ENCODE measurements around the gene CD2AP.
A peak's percentile ranks its signal among the peaks of the same experiment; 100 is the strongest.
"Not testable (repeated sequence)": the region's sequence is repeated elsewhere in the genome, so short reads cannot be mapped to it uniquely, and the experiment has no call there.

CD2AP gene

DNA sequence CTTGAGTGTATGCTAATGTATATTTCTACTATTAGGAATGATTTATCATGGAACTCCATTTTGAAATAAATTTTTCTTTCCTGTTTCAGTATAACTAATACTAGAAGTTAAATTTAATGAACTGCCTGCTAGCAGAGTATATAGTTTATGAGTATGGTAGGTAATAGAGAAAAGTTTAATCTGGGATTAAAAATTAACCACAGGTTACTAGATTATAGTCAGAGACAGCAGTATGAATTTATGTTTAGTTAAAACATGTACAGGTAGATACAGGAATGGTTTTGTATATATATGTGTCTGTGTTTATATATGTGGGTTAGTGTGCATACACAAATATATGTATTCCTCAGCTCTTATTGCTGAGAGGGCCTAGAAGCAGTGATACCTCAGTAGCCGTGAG, 32.3 kb downstream of the CD2AP start:
- no peak for DNase-seq

DNA sequence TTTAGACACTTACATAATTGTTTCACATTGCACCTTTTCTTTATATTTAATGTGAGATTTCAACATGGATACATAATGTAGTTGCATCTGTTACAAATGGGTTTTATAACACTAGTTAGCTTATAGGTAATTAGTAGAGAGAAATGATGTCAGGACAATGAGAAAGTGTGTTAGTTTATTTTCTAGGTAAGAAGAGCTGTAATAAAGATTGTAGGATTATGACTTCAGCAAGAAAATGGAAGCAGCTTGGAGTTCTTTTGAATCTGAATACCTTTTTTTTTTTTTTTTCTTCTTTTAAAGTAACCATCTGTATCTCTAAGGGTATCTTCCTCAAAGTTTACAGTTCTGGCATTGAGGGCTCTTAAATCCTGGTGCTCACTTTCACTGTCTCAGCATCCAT, 35.3 kb downstream of the CD2AP start:
- no peak for DNase-seq

DNA sequence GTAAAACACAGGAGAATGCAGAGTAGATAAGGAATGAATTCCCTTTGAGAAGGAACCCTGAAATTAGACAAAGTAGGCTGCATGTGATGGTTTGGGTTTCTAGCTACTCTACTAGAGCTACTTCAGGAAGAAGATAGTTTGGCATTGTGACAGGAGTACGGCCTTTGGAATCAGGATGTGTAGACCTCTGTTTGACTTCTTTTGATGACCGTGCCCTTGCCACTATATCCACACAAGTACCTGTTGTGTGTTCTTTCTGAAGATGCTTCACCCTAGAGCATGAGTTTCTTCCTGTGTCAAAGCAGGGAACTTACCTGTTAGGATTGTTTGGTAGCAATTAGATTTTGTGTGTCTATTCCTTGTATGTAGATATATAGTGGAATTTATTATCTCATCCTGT, 41.7 kb downstream of the CD2AP start:
- no peak for DNase-seq

DNA sequence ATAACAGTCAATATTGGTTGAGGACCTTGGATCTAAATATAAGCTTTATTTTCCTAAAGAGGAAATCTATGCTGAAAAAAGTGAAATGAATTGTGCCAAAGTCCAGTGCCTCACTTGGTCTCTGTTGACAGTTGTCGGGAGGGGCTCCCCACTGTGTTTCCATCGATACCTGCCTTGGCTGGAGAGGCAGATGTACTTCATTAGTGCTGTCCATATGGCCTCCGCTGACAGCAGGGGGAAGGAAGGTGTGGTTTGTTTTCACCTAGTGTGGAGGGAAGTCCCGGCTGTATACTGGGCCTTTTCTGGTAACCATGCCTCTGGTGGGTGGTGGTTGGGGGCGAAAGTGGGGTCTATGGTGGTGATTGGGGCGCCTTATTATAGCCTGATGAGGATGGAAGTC, 42.7 kb downstream of the CD2AP start:
- DNase-seq, result no peak

- DNase-seq, result no peak
Observed at GRCh38 chr6:47521961-47522360, 44.4 kb downstream of the CD2AP start.

DNA sequence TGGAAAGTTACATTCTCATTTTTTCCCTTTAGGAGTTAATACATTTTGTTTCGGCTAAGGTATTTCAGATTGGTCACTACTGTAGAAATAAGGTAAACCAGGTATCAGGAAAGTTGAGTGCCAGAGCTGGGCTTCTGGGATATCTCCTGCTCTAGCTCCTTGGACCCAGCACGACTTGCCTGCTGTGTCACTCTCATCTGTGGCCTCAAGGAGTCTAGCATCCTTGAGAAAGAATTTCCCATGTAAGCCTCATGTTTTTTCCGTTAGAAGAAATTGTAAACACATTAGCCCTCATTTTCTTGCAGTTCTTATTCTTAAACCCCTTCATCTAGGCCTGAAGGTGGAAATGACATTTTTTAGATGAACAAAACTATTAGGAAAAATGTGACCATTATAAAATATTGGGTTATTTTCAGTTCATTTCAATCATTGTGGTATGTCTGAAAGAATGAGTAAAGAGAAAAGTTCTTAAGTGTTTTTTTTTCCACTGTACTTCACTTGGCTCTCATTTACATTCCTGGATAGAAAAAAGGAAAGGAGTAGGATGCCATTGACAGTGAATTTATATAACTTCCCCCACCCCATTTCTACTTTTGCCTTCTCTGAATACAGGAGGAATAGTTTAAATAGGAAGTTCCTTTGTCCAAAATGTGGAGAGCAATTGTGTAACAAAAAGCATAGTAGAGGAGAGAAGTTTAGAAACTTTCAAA, 46.7 kb downstream of the CD2AP start:
- DNase-seq, result no peak

GRCh38 chr6:47525330-47526057, 47.9 kb downstream of the CD2AP start:
- DNase-seq, result no peak

GRCh38 chr6:47527274-47527673, 49.7 kb downstream of the CD2AP start:
- no peak for DNase-seq

GRCh38 chr6:47529734-47530133, 52.1 kb downstream of the CD2AP start:
- no peak for DNase-seq

- peak; percentile 53 for DNase-seq
Observed at GRCh38 chr6:47532981-47533585, 55.5 kb downstream of the CD2AP start.

GRCh38 chr6:47534063-47534462, 56.5 kb downstream of the CD2AP start:
- DNase-seq, result no peak

DNA sequence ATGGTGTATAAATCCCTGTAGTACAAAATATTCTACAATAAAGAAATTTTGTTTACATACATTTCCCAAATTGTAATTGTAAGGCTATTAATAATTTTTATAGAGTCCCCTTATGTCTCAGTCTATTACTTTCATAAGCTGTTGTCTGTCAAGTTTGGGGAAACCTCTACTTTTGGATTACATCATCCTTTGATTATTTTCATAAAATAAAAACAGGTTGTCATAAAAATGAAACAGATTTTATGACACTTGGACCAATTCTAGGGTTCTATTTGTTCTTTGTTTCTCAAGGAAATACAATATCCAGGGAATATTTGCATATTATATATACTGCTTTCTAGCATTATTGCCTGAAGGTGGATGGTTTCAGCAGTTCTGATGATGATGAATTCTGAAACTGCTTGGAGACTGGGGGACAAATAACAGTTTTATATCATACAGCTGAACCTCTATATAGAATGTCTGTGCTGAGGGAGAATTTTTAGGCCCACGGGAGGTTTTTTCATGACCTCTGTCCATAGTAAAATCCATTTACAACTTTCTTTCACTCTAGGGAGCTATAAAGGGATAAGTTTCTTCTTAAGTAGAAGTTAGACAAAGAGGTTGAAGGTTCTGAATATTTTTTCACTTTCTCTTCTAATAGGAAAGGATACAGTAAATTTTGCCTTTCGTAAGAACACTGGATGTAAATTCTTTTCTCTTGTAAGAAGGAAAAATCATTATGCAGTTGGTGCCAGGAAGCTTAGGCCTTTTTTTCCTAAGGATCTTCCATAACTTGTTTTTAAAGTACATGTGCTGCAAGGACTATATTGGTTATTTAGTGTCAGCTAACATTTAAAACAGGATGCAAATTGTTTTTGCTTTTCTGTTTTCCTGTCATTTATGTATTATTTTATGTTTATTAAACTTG, 58.0 kb downstream of the CD2AP start:
- no peak for DNase-seq

DNA sequence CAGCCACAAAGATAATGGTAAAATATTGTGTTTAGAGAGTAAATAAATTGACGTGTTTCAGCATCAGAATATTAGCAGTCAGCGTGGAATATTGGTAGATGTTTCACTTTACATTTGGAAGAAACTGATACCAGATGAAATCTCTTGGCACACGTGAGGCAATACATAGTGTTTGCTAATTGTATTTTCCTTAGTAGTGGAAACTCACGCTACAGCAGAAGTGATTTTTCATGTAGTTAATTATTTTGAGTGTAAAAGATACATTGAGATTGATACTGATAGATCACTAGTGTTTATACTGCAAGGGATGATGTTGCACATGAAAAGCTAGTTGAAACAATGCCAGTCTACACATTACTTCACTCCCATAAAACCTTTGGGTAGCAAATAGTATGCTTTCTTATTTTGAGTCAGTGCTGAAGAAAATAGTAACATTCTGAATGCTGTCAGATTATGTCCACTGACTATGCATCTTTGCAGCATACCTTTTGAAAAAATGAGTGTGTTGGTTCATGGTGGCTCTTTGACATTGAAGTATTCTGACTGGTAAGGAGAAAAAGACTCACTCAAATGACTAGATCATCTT, 59.3 kb downstream of the CD2AP start:
- DNase-seq, result no peak

GRCh38 chr6:47545223-47545622, 67.6 kb downstream of the CD2AP start:
- DNase-seq, result no peak

DNA sequence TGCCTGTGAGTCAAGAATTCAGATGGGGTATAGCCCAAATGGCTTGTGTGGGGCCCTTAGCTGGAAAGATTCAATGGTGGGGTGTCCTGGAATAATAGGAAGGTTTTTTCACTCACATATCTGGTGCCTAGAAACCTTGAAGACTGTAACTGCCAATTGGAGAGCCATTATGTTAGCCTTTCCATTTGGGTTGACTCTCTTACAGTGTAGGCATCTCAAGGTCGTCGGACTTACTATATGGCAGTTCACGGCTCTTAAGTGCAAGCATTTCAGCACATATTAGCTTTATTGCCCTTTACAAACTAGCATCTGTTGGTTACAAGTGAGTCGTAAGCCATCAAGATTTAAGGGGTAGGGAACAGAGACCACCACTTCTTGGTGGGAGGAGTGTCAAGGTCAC, 74.1 kb downstream of the CD2AP start:
- no peak for DNase-seq

- no peak for DNase-seq
Observed at GRCh38 chr6:47552319-47552718, 74.7 kb downstream of the CD2AP start.

DNA sequence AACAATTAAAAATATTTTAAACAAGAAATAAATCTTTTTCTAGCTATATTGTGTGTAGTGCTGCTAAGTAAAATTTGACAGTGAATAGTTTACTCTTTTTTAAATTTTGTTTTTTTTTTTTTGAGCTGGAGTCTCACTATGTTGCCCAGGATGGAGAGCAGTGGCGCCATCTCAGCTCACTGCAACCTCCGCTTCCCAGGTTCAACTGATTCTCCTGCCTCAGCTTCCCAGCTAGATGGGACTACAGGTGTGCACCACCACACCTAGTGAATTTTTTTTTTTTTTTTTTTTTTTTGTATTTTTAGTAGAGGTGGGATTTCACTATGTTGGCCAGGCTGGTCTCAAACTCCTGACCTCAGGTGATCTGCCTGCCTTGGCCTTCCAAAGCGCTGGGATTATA, 75.7 kb downstream of the CD2AP start:
- DNase-seq, result not testable (repeated sequence)

DNA sequence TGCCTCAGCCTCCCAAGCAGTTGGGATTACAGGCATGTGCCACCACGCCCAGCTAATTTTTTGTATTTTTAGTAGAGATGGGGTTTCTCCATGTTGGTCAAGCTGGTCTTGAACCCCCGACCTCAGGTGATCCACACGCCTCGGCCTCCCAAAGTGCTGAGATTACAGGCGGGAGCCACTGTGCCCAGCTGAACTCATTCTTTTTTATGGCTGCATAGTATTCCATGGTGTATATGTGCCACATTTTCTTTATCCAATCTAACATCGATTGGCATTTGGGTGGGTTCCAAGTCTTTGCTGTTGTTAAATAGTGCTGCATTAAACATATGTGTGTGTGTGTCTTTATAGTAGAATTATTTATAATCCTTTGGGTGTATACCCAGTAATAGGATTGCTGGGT, 78.9 kb downstream of the CD2AP start:
- DNase-seq, result not testable (repeated sequence)

DNA sequence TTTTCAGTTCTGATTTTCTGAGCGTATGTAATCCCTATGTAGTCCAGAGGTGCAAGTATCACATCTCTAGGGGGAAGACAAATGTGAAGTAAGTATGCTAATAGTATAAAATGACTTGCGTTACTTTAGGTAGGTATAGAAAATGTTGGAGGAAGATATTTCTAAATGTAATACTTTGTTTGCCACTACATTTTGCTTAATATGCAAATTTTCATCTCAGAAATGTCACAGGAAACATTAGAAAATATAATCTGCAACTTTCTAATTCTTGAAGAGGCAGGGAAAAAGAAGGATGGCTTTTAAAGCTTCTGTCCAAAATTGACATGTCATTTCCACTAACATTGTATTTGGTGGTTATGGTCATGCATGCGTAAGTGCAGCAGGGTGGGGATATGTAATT, 85.6 kb downstream of the CD2AP start:
- no peak for DNase-seq

- not testable (repeated sequence) for DNase-seq
Observed at GRCh38 chr6:47566602-47567001, 89.0 kb downstream of the CD2AP start.

GRCh38 chr6:47567586-47567985, 90.0 kb downstream of the CD2AP start:
- DNase-seq, result no peak

DNA sequence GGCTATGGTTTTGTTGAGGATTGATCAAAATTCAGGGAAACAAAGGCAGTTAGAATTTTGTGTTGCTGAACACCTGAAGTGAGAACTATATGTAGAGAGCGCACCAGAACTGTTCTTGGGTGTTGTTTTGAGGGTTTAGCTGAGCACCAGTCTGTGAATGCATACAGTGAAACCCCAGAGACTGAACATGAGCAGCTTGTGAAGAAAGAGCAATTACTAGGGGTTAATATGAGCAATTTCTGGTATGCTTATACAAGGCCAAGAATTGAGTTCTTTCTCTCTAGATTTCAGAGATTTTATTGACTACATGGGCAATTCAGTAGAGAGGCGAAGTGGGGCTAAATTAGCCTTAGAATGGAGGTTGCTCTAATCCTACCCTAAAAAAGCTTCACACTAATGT, 93.9 kb downstream of the CD2AP start:
- DNase-seq, result no peak

DNA sequence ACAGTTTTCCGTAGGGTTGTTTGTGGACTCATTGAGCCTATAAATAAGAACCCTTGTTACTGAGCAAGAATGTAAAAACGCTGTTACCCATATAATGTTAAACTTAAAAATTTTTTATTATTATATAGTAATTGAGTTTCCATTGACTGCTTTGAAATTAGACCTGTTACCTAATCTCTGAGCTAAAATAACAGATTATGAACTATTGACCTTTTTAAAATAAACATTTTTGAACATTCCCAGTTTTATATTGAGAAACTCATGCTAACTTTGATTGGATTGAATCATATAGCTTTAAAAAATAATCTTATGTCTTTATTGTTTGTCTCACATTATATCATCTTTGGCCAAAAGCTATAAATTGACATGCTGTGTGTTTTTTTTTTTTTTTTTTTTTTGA, 95.5 kb downstream of the CD2AP start:
- DNase-seq, result no peak
